ENCODE measurements around the gene TTC28.
A peak's percentile ranks its signal among the peaks of the same experiment; 100 is the strongest.

GRCh38 chr22:28435140-28435768, 244.4 kb downstream of the TTC28 start:
- TF ChIP-seq CTCF (IDR thresholded peaks at IDR 0.05; ENCODE audit: poor library complexity, severe bottlenecking) (no peak), EP300 (conservative IDR thresholded peaks at IDR 0.05; ENCODE audit: poor library complexity, severe bottlenecking) (peak; percentile 40), RAD21 (conservative IDR thresholded peaks at IDR 0.05) (no peak)

Measured in neural cell (in vitro differentiated cells).